GM18502 (cell line): ENCODE measurements around the gene TMPRSS2.

Source experiments
- ATAC-seq: cut with Tn5 transposase; IDR thresholded peaks from one replicate; pipeline ENCODE4 v1.9.1; 2021; ENCODE audit warnings: mild to moderate bottlenecking; ENCODE audit not compliant: unreplicated experiment, poor library complexity

Gene TMPRSS2

GRCh38 chr21:41510500-41510899 is 2.5 kb upstream of the TMPRSS2 start:
- no peak for ATAC-seq

- no peak for ATAC-seq
Measured at GRCh38 chr21:41509733-41510132, 1.8 kb upstream of the TMPRSS2 start.

GRCh38 chr21:41509145-41509496 is 1.2 kb upstream of the TMPRSS2 start:
- no peak for ATAC-seq

- no peak for ATAC-seq
Measured at GRCh38 chr21:41508415-41509144, 622 bp upstream of the TMPRSS2 start.

GRCh38 chr21:41506611-41507520 is 1.1 kb downstream of the TMPRSS2 start:
- no peak for ATAC-seq

GRCh38 chr21:41506005-41506594 is 1.9 kb downstream of the TMPRSS2 start:
- ATAC-seq = no peak

- ATAC-seq = no peak
Measured at GRCh38 chr21:41504030-41504429, 3.9 kb downstream of the TMPRSS2 start.

- no peak for ATAC-seq
Measured at GRCh38 chr21:41503331-41503730, 4.6 kb downstream of the TMPRSS2 start.

GRCh38 chr21:41501919-41502318 is 6.0 kb downstream of the TMPRSS2 start:
- ATAC-seq = no peak

- no peak for ATAC-seq
Measured at GRCh38 chr21:41500931-41501381, 7.0 kb downstream of the TMPRSS2 start.

- ATAC-seq = no peak
Measured at GRCh38 chr21:41500363-41500762, 7.6 kb downstream of the TMPRSS2 start.

- ATAC-seq = no peak
Measured at GRCh38 chr21:41499920-41500319, 8.0 kb downstream of the TMPRSS2 start.

GRCh38 chr21:41497788-41498187 is 10.2 kb downstream of the TMPRSS2 start:
- ATAC-seq = no peak

GRCh38 chr21:41497008-41497407 is 10.9 kb downstream of the TMPRSS2 start:
- no peak for ATAC-seq

GRCh38 chr21:41494242-41494641 is 13.7 kb downstream of the TMPRSS2 start:
- ATAC-seq = no peak

GRCh38 chr21:41491412-41491811 is 16.5 kb downstream of the TMPRSS2 start:
- ATAC-seq = no peak

GRCh38 chr21:41490330-41490729 is 17.6 kb downstream of the TMPRSS2 start:
- no peak for ATAC-seq

GRCh38 chr21:41489329-41489728 is 18.6 kb downstream of the TMPRSS2 start:
- ATAC-seq = no peak

- no peak for ATAC-seq
Measured at GRCh38 chr21:41488080-41488479, 19.9 kb downstream of the TMPRSS2 start.

- no peak for ATAC-seq
Measured at GRCh38 chr21:41487082-41487481, 20.9 kb downstream of the TMPRSS2 start.

- no peak for ATAC-seq
Measured at GRCh38 chr21:41483973-41484372, 24.0 kb downstream of the TMPRSS2 start.
